ENCODE measurements around the gene MBTPS1.

DNA sequence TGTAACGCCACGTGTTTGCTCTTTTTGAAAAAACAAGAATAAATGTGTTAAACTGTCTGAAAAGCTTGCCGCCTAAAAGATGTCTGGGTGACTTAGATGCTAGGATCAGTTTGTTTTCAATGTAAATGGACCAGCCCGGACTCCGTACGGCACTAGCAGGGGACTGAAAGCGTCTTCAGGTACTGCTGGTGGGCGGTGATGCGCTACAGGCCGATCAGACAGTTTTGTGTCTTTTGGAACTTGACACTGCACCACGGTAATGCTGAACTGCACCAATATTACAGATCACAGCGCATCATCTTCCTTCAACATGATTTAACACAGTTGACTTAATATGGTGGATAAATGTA is 727 bp upstream of the MBTPS1 start:
- TF ChIP-seq, protein P1, sequence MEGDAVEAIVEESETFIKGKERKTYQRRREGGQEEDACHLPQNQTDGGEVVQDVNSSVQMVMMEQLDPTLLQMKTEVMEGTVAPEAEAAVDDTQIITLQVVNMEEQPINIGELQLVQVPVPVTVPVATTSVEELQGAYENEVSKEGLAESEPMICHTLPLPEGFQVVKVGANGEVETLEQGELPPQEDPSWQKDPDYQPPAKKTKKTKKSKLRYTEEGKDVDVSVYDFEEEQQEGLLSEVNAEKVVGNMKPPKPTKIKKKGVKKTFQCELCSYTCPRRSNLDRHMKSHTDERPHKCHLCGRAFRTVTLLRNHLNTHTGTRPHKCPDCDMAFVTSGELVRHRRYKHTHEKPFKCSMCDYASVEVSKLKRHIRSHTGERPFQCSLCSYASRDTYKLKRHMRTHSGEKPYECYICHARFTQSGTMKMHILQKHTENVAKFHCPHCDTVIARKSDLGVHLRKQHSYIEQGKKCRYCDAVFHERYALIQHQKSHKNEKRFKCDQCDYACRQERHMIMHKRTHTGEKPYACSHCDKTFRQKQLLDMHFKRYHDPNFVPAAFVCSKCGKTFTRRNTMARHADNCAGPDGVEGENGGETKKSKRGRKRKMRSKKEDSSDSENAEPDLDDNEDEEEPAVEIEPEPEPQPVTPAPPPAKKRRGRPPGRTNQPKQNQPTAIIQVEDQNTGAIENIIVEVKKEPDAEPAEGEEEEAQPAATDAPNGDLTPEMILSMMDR (IDR thresholded peaks at IDR 0.05), result no peak
- no peak for TF ChIP-seq POLR2A (IDR thresholded peaks at IDR 0.05)

Measured in thyroid gland (tissue), 4 donors.